ENCODE measurements around the gene PRR14.

Gene PRR14

DNA sequence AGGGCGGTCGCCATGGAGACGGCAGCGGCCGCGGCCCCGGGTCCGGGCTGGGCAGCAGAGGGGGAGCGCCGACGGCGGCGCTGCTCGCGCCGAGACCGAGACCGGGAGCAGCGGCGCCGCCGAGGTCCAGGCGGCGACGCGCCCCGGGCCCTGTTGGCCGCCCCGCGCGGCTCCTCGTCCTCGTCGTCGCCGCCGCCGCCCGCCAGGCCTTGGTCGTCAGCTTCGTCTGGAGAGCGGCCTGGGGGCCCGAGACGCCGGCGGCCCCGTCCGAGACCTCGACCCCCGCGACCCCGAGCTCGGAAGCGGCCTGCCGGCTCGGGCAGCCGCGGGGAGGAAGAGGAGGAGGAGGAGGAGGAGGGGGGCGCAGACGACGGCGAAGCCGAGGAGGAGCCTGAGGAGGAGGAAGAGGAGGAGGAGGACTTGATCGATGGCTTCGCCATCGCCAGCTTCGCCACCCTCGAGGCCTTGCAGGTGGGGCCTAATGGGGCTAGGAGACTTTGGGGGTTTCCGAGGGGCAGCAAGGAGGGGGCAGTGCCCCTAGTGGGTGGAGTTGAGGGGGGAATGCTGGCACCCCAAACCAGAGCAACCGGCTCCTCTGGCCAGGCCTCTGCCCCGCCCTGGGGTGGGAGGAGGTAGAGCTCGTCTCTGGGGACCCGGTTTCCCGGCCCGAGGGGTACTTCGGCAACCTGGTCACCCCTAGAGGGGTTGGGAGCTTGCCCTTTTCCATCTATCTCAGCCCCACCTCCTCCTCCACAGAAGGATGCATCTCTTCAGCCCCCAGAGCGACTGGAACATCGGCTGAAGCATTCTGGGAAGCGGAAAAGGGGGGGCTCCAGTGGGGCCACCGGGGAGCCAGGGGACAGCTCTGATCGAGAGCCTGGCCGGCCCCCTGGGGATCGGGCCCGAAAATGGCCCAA, 9.0 kb downstream of the PRR14 start:
- H3K4me3 ChIP-seq (ENCODE audit: low read depth, low read length): peak overlapping the region; percentile 82
- TF ChIP-seq, protein P1, sequence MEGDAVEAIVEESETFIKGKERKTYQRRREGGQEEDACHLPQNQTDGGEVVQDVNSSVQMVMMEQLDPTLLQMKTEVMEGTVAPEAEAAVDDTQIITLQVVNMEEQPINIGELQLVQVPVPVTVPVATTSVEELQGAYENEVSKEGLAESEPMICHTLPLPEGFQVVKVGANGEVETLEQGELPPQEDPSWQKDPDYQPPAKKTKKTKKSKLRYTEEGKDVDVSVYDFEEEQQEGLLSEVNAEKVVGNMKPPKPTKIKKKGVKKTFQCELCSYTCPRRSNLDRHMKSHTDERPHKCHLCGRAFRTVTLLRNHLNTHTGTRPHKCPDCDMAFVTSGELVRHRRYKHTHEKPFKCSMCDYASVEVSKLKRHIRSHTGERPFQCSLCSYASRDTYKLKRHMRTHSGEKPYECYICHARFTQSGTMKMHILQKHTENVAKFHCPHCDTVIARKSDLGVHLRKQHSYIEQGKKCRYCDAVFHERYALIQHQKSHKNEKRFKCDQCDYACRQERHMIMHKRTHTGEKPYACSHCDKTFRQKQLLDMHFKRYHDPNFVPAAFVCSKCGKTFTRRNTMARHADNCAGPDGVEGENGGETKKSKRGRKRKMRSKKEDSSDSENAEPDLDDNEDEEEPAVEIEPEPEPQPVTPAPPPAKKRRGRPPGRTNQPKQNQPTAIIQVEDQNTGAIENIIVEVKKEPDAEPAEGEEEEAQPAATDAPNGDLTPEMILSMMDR (IDR thresholded peaks at IDR 0.05; ENCODE audit: low read depth, low read length, missing control alignments): peak; percentile 15
- no peak for DNase-seq (ENCODE audit: low read depth)
- in situ Hi-C loops (cut with HindIII; ENCODE audit: low sequenced_read_pairs): no loop called here

DNA sequence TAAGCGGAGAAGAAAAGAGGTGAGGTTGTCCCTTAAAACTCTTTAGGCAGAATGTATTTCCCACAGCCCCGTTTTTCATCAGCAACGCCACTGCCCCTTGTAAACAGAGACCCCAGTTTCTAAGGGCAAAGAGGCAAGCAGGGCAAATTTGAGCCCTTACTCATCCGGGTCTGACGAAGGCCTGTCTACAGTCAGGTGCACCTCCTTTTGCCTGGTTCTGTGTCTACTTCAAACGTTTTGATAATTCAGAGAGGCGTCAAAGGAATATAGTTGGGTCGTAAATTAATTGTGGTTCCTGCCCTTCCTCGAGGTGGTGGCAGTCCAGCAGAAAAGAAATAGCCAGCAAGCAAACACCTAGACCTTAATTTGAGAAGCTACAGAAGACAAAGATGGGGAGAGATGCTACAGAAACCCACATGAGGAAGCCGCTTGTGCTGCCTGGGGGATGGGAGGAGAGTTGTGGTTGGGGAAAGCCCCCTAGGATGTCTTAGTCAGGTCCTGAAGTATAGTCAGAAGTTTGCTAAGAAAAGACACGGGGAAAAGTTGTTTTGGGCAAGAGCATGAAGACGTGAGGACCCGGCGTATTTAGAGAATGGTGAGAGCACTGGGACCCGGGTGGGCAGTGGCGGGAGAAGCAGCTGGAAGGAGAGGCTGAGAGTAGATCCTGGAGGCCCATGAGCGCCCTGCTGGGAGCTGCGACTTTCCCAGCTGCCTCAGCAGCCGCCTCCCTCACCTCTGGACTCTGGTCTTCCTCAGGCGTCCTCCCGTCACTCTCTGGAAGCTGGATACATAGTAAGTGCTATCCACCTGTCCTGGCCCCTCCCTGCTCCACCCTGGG, 9.9 kb downstream of the PRR14 start:
- DNase-seq (ENCODE audit: low read depth): no peak
- peak overlapping the region; percentile 82 for H3K4me3 ChIP-seq (ENCODE audit: low read depth, low read length)
- TF ChIP-seq, protein P1 (IDR thresholded peaks at IDR 0.05; ENCODE audit: low read depth, low read length, missing control alignments): no peak
- in situ Hi-C loops (cut with HindIII; ENCODE audit: low sequenced_read_pairs): no loop called here

DNA sequence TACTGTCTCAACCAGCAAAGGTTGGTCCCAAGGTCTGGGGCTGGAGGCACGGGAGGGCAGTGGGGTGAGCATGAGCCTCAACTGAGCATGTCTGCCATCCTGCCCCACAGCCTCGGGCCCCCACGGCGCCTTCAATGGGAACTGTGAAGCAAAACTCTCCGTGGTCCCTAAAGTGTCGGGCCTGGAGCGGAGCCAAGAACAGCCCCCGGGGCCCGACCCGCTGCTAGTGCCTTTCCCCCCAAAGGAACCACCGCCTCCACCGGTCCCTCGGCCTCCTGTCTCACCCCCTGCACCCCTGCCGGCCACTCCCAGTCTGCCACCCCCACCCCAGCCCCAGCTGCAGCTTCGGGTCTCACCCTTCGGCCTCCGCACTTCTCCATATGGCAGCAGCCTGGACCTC, 11.7 kb downstream of the PRR14 start:
- no peak overlapping the region for H3K4me3 ChIP-seq (ENCODE audit: low read depth, low read length)
- no peak for DNase-seq (ENCODE audit: low read depth)
- TF ChIP-seq, protein P1 (IDR thresholded peaks at IDR 0.05; ENCODE audit: low read depth, low read length, missing control alignments): no peak
- in situ Hi-C loops (cut with HindIII; ENCODE audit: low sequenced_read_pairs): no loop called here

DNA sequence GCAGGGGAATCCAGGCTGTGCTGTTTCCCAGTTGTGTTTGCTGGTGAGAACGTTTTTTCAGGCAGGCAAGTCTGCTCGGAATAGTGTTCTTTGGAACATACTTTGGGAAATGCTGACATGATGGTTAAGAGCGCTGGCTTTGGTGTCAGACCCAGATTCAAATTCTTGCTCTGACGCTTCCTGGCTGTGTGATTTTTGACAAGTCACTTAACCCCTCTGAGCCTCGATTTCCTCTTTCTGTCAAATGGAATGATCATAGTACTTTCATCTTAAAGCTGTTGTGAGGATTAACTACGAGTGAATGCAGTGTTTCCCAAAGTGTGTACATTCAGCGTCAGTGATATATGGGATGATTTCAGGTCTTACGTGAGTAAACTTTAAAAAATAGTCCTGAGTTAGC, 12.3 kb downstream of the PRR14 start:
- no peak overlapping the region for H3K4me3 ChIP-seq (ENCODE audit: low read depth, low read length)
- in situ Hi-C loops (cut with HindIII; ENCODE audit: low sequenced_read_pairs): no loop called here
- TF ChIP-seq, protein P1 (IDR thresholded peaks at IDR 0.05; ENCODE audit: low read depth, low read length, missing control alignments): no peak

DNA sequence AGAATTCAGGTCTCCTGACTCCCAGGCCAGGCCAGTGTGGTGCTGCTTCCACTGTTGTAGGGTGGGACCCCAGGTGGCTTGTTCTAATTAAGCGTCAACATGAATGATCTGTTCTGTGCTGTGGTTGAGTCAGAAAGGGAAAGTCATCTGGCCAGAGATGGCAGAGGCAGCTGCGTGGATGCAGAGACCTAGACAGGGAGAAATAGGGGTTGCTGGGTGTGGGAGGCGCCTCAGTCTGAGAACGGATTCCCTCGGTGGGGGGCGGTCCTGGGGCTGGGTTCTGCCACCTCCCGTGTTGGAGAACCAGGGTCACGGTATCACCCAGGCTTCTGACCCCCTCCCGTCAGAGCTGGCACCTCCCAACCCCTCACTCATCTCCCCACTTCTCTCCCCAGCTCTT, 13.1 kb downstream of the PRR14 start:
- DNase-seq (ENCODE audit: low read depth): no peak
- in situ Hi-C loops (cut with HindIII; ENCODE audit: low sequenced_read_pairs): no loop called here
- no peak overlapping the region for H3K4me3 ChIP-seq (ENCODE audit: low read depth, low read length)
- TF ChIP-seq, protein P1 (IDR thresholded peaks at IDR 0.05; ENCODE audit: low read depth, low read length, missing control alignments): no peak

More for the DNA sequence above, 12.3 kb downstream of the PRR14 start:
- no peak for DNase-seq (ENCODE audit: low read depth)

DNA sequence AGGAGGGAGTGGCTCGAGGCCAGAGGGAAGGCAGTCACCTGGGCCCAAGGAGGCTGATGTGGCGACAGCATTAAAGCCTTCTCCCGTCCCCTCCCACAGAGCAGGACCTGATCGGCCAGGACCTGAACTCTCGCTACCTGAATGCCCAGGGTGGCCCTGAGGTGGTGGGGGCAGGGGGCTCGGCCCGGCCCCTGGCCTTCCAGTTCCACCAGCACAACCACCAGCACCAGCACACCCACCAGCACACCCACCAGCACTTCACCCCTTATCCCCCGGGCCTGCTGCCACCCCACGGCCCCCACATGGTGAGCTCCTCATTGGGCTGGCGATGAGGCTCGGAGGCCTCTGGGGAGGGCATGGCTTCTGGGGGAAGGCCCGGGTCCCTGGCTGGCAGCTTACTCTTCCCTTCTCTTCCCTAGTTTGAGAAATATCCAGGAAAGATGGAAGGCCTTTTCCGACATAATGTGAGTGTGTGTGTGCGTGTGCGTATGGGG, 13.9 kb downstream of the PRR14 start:
- in situ Hi-C loops (cut with HindIII; ENCODE audit: low sequenced_read_pairs): no loop called here

More for the DNA sequence above, 13.9 kb downstream of the PRR14 start:
- DNase-seq (ENCODE audit: low read depth): no peak
- TF ChIP-seq, protein P1 (IDR thresholded peaks at IDR 0.05; ENCODE audit: low read depth, low read length, missing control alignments): no peak
- H3K4me3 ChIP-seq (ENCODE audit: low read depth, low read length): no peak overlapping the region
